Body of pancreas (tissue), 4 donors: Measurements from ENCODE around the gene TRPM2. TPM values are rescaled to one million over a fixed set of nuclear protein-coding genes. Genes with fewer than 3 reads are reported as not detected.

Experiments
- ATAC-seq: fragments of 150-250 bp; one replicate; pipeline ENCODE4 v1.9.1; 2016
- DNase-seq, 4 donors: peaks; one replicate each; pipeline ENCODE4 v3.0.0-alpha.2; 2019
- H3K27ac ChIP-seq, 4 donors: fragments of 200-600 bp; sonication (generic); 1 replicate in 3 of 4; 2 replicates in 1 of 4; pipeline versions ENCODE4 v1.5.1 to v1.6.1; 2016 to 2019; ENCODE audit warnings: mild to moderate bottlenecking in 1 of 4, mixed read lengths in 1 of 4, moderate library complexity in 1 of 4
- H3K27me3 ChIP-seq, 2 donors: fragments of 200-600 bp; sonication (generic); one replicate each; pipeline ENCODE4 v1.6.0; 2016; ENCODE audit warnings: mild to moderate bottlenecking in 1 of 2
- H3K36me3 ChIP-seq, 2 donors: fragments of 200-600 bp; sonication (generic); replicated peaks in 1 of 2; 2 replicates each; pipeline ENCODE4 v1.5.1; 2016; ENCODE audit warnings: low read depth in 2 of 2; ENCODE audit not compliant: insufficient read depth in 1 of 2
- H3K4me1 ChIP-seq: fragments of 200-600 bp; sonication (generic); one replicate; pipeline ENCODE4 v1.6.0; 2016
- H3K4me3 ChIP-seq, 2 donors: fragments of 200-600 bp; sonication (generic); 1 replicate in 1 of 2; 2 replicates in 1 of 2; pipeline ENCODE4 v1.5.1; 2016 to 2019
- H3K9me3 ChIP-seq, 3 donors: fragments of 200-600 bp; sonication (generic); 1 replicate in 2 of 3; 2 replicates in 1 of 3; pipeline ENCODE4 v1.5.1; 2016
- CTCF ChIP-seq, 7 experiments: fragments of 450-650 bp in 4 of 7; fragments of 200-600 bp in 3 of 7; sonication (generic) in 3 of 7; IDR thresholded peaks; one replicate each; pipeline ENCODE4 v1.5.1; 2016 to 2019; ENCODE audit warnings: antibody characterized with exemption in 7 of 7
- POLR2A ChIP-seq, 3 donors: fragments of 450-650 bp; IDR thresholded peaks; one replicate each; pipeline ENCODE4 v1.6.1; 2016; ENCODE audit warnings: antibody characterized with exemption in 3 of 3, mild to moderate bottlenecking in 2 of 3
- WGBS, 2 donors: methylation state at CpG; one replicate each; pipeline ENCODE4 v1.1.5; 2017; 5-methylcytosine and 5-hydroxymethylcytosine counted together
- intact Hi-C: fragments of 100-400 bp; cut with DNase I; formaldehyde crosslinking; loops from one replicate; pipeline ENCODE4 v1.15.1; 2023
- total RNA-seq, 2 donors: library from RNA; depleted of rRNA; stranded (reverse); fragments of >200 nt; gene quantifications; one replicate each; pipeline ENCODE4 v1.1.0, GENCODE V29; 2016

The TRPM2 gene
- total RNA-seq, 2 donors from 2014 or later: 2.1 to 2.3 TPM

DNA sequence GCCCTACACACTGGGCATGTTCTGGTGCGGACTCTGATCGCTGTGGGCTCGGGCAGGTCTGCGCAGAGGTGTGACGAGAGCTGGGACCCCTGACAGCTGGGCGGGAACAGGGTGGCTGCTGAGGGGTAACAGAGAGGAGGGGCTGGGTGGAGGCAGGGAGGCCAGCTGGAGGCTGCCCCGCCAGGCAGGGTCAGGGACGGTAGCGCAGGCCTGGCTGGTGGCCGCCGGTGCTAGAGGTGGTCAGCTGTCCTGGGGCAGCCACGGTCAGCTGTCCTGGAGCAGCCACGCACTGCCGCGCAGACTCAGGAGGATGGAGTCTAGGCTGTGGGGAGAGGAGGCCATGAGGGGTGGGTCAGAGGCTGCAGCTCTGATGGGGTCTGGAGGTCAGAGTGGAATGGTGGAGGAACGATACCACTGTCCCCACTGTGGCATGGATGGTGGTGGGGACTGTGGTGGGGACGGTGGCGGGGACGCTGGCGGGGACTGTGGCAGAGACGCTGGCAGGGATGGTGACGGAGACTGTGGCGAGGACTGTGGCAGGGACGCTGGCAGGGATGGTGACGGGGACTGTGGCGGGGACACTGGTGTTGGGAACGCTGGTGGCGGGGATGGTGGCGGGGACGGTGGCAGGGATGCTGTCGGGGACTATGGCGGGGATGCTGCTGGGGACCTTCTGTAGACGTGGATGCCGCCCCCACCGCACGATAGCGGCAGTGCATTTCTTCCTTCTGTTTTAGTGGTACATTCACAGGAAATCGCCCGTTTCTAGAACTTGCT is 80.6 kb downstream of the TRPM2 start:
- Histone ChIP-seq H3K4me3 (no peak overlapping the region), H3K9me3 (no peaks in the 10 kb centered on the region), H3K27me3 (no peaks in the 10 kb centered on the region), H3K27ac (no peak overlapping the region), H3K4me1 (peaks cover 10% of the 10 kb centered on the region), H3K36me3 (no peaks in the 10 kb centered on the region)
- no peak for ATAC-seq
- no peak for TF ChIP-seq POLR2A (IDR thresholded peaks at IDR 0.05)
- no peak for TF ChIP-seq CTCF (IDR thresholded peaks at IDR 0.05)
- 86 to 87% methylated on average over 39 of the region's 39 CpGs for whole genome bisulfite sequencing, 2 donors
- intact Hi-C loops: no loop called here
- peak in 1 of 4 donors; percentile 7 for DNase-seq

- no peak for ATAC-seq
- H3K9me3 ChIP-seq: no peaks in the 10 kb centered on the region
- H3K4me3 ChIP-seq: no peak overlapping the region
- H3K27ac ChIP-seq: no peak overlapping the region
- peaks cover 12% of the 10 kb centered on the region for H3K4me1 ChIP-seq
- no peak for TF ChIP-seq CTCF (IDR thresholded peaks at IDR 0.05)
- TF ChIP-seq POLR2A (IDR thresholded peaks at IDR 0.05): no peak
- 65 to 81% methylated on average over 3 to 13 of the region's 13 CpGs for WGBS, 2 donors
- H3K36me3 ChIP-seq: no peaks in the 10 kb centered on the region
- intact Hi-C loops: no loop called here
- no peaks in the 10 kb centered on the region for H3K27me3 ChIP-seq
- DNase-seq: no peak
Observed at GRCh38 chr21:44434568-44434925, 81.1 kb downstream of the TRPM2 start.

GRCh38 chr21:44434936-44435635 is 81.7 kb downstream of the TRPM2 start:
- ATAC-seq (no peak), DNase-seq (no peak)
- intact Hi-C loops: no loop called here
- Histone ChIP-seq H3K36me3 (no peaks in the 10 kb centered on the region), H3K27me3 (no peaks in the 10 kb centered on the region), H3K27ac (no peak overlapping the region), H3K4me1 (peaks cover 12% of the 10 kb centered on the region), H3K4me3 (no peak overlapping the region), H3K9me3 (no peaks in the 10 kb centered on the region)
- 81 to 83% methylated on average over 15 to 27 of the region's 28 CpGs for WGBS, 2 donors
- TF ChIP-seq CTCF (IDR thresholded peaks at IDR 0.05): no peak
- TF ChIP-seq POLR2A (IDR thresholded peaks at IDR 0.05): no peak

GRCh38 chr21:44436111-44436611 is 82.7 kb downstream of the TRPM2 start:
- no peak overlapping the region for H3K4me3 ChIP-seq
- no peaks in the 10 kb centered on the region for H3K36me3 ChIP-seq
- H3K27me3 ChIP-seq: no peaks in the 10 kb centered on the region
- peaks cover 12% of the 10 kb centered on the region for H3K4me1 ChIP-seq
- no peaks in the 10 kb centered on the region for H3K9me3 ChIP-seq
- ATAC-seq (no peak), DNase-seq (peak in 1 of 4 donors; percentile 1)
- no peak for TF ChIP-seq CTCF (IDR thresholded peaks at IDR 0.05)
- no peak for TF ChIP-seq POLR2A (IDR thresholded peaks at IDR 0.05)
- intact Hi-C loops: no loop called here
- 75 to 76% methylated on average over 8 to 13 of the region's 13 CpGs for WGBS, 2 donors
- no peak overlapping the region for H3K27ac ChIP-seq
